LNCaP clone FGC (cell line): ENCODE results near the gene C3orf52.

Experiments
- DNase-seq: peaks from one replicate; pipeline ENCODE4 v3.0.0-alpha.2; 2011; ENCODE audit warnings: low read depth
- H3K4me3 ChIP-seq: 2 replicates; pipeline ENCODE4 v1.5.1; 2011; ENCODE audit warnings: mild to moderate bottlenecking, low read depth, low read length, control low read depth
- TF ChIP-seq, protein P1 (sequence below): IDR thresholded peaks from 2 replicates; pipeline ENCODE4 v1.5.1; 2012; ENCODE audit warnings: mild to moderate bottlenecking; ENCODE audit not compliant: control insufficient read depth, insufficient read depth; ENCODE audit errors: extremely low read depth

C3orf52 gene

GRCh38 chr3:112136959-112137693 lies 50.9 kb downstream of the C3orf52 start:
- H3K4me3 ChIP-seq = no peak overlapping the region
- DNase-seq = peak; percentile 52
- TF ChIP-seq, protein P1, sequence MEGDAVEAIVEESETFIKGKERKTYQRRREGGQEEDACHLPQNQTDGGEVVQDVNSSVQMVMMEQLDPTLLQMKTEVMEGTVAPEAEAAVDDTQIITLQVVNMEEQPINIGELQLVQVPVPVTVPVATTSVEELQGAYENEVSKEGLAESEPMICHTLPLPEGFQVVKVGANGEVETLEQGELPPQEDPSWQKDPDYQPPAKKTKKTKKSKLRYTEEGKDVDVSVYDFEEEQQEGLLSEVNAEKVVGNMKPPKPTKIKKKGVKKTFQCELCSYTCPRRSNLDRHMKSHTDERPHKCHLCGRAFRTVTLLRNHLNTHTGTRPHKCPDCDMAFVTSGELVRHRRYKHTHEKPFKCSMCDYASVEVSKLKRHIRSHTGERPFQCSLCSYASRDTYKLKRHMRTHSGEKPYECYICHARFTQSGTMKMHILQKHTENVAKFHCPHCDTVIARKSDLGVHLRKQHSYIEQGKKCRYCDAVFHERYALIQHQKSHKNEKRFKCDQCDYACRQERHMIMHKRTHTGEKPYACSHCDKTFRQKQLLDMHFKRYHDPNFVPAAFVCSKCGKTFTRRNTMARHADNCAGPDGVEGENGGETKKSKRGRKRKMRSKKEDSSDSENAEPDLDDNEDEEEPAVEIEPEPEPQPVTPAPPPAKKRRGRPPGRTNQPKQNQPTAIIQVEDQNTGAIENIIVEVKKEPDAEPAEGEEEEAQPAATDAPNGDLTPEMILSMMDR = peak; percentile 82

GRCh38 chr3:112137781-112138180 lies 51.6 kb downstream of the C3orf52 start:
- H3K4me3 ChIP-seq = no peak overlapping the region
- TF ChIP-seq, protein P1 = no peak
- DNase-seq = no peak

- no peak overlapping the region for H3K4me3 ChIP-seq
- TF ChIP-seq, protein P1 = no peak
- no peak for DNase-seq
Observed at GRCh38 chr3:112138219-112138969, 52.2 kb downstream of the C3orf52 start.

DNA sequence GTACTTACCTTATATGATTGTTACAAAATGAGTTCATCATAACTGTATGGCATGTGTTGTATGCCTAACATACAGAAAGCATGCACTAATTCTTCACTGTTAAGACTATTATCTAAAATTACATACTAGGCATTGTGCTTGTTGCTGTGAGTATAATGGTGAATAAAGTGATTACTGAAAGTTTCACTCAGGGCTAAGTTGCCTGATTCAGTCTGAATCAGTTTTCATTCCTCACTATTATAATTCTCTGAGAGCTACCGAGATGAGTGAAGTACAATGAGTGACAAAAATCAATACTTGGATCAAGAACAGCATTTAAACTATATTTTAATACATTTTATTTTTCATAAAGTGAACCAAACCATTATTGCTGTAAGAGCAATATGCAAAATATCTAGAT lies 54.4 kb downstream of the C3orf52 start:
- TF ChIP-seq, protein P1 = no peak
- DNase-seq = no peak
- no peak overlapping the region for H3K4me3 ChIP-seq

DNA sequence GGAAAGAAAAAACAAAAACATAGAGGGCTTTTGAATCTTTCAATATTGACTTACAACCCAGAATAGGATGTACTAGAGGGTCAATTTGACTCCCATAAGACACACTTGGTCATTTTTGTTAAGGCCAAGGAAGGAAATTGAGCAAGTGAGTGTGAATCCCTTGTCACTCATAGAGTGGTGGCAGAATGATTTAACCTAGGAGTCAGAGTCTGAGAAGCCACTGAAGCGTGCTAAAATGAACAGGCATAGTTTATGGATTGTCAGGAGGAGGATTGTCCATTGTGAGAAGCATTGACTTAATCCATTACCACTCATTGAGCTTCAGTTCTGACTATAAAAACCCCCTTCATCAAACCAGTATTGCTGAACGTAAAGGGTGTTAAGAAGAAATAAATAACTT lies 55.1 kb downstream of the C3orf52 start:
- H3K4me3 ChIP-seq = no peak overlapping the region
- TF ChIP-seq, protein P1 = no peak
- no peak for DNase-seq

GRCh38 chr3:112143251-112143650 lies 57.1 kb downstream of the C3orf52 start:
- DNase-seq = no peak
- H3K4me3 ChIP-seq = no peak overlapping the region
- TF ChIP-seq, protein P1 = no peak
